ENCODE results near the gene ERCC4. TPM values are rescaled to one million over a fixed set of nuclear protein-coding genes. Genes with fewer than 3 reads are reported as not detected.

The ERCC4 gene
- total RNA-seq, 1 donor from 2014 or later, result 9.6 TPM

DNA sequence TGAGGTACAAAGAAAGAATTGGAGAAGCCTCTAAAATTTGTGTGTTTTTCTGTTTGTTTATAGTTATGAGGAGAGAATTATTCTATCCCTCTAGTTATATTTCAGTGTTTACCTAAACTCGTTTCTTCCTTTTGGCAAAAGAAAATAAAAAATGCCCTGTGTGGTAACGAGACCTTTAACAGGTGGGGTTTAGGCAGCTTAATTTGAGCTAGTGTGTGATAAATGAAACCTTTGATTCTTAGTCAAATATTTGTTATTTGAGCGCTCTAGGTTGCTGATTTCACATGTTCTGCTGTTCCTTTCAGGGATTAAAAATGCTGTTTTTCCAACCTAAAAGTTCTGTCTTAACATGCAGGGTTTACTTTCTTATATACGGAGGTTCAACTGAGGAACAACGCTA lies 17.5 kb downstream of the ERCC4 start:
- intact Hi-C loops (cut with DNase I), result no loop called here
- DNase-seq, result no peak
- H3K27ac ChIP-seq, result no peak overlapping the region
- TF ChIP-seq, protein P1, sequence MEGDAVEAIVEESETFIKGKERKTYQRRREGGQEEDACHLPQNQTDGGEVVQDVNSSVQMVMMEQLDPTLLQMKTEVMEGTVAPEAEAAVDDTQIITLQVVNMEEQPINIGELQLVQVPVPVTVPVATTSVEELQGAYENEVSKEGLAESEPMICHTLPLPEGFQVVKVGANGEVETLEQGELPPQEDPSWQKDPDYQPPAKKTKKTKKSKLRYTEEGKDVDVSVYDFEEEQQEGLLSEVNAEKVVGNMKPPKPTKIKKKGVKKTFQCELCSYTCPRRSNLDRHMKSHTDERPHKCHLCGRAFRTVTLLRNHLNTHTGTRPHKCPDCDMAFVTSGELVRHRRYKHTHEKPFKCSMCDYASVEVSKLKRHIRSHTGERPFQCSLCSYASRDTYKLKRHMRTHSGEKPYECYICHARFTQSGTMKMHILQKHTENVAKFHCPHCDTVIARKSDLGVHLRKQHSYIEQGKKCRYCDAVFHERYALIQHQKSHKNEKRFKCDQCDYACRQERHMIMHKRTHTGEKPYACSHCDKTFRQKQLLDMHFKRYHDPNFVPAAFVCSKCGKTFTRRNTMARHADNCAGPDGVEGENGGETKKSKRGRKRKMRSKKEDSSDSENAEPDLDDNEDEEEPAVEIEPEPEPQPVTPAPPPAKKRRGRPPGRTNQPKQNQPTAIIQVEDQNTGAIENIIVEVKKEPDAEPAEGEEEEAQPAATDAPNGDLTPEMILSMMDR (IDR thresholded peaks at IDR 0.05), result no peak
- H3K4me3 ChIP-seq, result no peak overlapping the region
- H3K4me1 ChIP-seq, result no peaks in the 10 kb centered on the region
- no peak for ATAC-seq
- H3K27me3 ChIP-seq, result no peaks in the 10 kb centered on the region
- H3K36me3 ChIP-seq, result peaks cover 24% of the 10 kb centered on the region
- no peaks in the 10 kb centered on the region for H3K9me3 ChIP-seq

DNA sequence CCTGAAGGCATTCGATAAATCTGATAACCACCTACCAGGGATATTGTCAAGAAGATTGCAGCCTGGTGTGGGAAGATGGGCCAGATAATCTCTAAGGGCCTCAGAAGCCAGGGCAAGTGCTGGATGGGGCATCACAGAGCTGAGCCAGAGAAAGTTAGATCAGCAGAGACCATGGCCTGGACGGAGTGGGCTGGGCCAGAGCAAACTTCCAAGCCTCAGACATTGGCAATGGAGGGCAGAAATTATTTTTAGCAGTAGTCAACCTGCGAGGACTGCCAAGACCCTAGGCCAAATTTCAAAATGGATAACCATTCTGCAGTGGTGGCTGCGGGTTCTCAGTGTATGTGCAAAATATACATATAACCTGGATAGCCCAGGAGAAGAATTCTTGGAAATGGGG lies 18.5 kb downstream of the ERCC4 start:
- Histone ChIP-seq H3K27ac (no peak overlapping the region), H3K4me3 (no peak overlapping the region), H3K4me1 (no peaks in the 10 kb centered on the region), H3K36me3 (peaks cover 24% of the 10 kb centered on the region), H3K27me3 (no peaks in the 10 kb centered on the region), H3K9me3 (no peaks in the 10 kb centered on the region)
- no peak for DNase-seq
- TF ChIP-seq, protein P1 (IDR thresholded peaks at IDR 0.05), result no peak
- no peak for ATAC-seq
- intact Hi-C loops (cut with DNase I), result no loop called here

DNA sequence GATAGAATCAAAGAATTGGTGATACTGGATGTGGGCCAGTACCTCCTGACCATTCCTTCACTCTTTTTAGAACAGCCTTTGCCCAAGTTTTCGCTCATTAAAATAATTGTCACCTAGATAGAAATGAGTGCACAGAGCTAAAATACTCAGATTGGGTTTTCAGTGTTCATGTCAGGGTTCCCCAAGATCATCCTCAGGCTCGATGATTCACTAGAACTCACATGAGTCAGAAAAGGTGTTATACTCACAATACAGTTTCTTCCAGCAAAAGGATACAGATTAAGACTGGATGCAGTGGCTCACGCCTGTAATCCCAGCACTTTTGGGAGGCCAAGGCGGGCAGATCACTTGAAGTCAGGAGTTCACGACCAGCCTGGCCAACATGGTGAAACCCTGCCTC lies 19.9 kb downstream of the ERCC4 start:
- TF ChIP-seq, protein P1 (IDR thresholded peaks at IDR 0.05), result no peak
- ATAC-seq (no peak), DNase-seq (no peak)
- Histone ChIP-seq H3K36me3 (peaks cover 20% of the 10 kb centered on the region), H3K9me3 (no peaks in the 10 kb centered on the region), H3K27ac (no peak overlapping the region), H3K4me1 (no peaks in the 10 kb centered on the region), H3K27me3 (no peaks in the 10 kb centered on the region), H3K4me3 (no peak overlapping the region)
- intact Hi-C loops (cut with DNase I), result no loop called here

DNA sequence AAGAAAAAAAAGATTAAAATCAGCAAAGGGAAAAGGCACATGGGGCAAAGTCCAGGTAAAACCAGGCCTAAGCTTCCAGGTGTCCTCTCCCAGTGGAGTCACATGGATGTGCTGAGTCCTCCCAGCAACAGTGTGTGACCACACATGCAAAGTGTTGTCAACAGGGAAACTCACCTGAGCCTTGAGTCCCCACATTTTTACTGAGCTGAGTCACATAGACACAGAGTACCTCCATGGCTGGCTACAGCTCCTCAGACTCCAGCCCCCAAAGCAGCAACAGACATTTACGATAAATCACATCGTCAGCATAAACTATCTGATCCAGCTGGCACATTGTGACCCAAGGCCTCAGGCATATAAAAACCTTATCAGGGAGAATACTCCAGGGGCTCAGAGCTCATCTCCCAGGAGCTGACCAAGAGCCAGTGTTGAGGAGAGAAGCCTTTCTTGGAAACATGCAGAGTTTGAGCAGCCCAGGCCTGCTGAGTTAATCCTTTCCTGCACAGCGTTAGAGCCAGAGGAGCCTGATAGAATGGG lies 20.5 kb downstream of the ERCC4 start:
- DNase-seq (no peak), ATAC-seq (no peak)
- Histone ChIP-seq H3K27me3 (no peaks in the 10 kb centered on the region), H3K9me3 (no peaks in the 10 kb centered on the region), H3K27ac (no peak overlapping the region), H3K4me3 (no peak overlapping the region), H3K36me3 (peaks cover 22% of the 10 kb centered on the region), H3K4me1 (no peaks in the 10 kb centered on the region)
- TF ChIP-seq, protein P1 (IDR thresholded peaks at IDR 0.05), result no peak
- intact Hi-C loops (cut with DNase I), result no loop called here

DNA sequence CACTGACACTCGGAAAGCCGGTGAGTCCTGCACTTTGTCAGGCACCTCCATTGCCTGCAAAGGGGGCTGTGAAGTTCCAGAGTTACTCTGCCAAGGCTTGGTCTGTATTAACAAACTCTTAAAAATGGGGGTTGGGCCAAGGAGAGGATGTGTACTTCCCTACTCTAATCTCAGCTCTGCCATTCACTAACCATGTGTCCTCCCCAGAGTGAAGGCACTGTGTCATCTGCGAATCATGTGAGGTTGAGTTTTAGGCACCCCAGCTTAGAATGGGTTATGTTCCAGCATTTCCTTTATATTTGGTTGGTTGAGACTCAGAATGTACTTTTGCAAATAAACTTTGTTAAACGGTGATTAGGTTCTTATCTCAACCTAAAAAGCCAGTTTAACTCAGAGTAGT lies 24.9 kb downstream of the ERCC4 start:
- H3K27me3 ChIP-seq, result no peaks in the 10 kb centered on the region

More for the DNA sequence above, 24.9 kb downstream of the ERCC4 start:
- peak; percentile 33 for ATAC-seq
- H3K4me3 ChIP-seq, result no peak overlapping the region
- TF ChIP-seq, protein P1 (IDR thresholded peaks at IDR 0.05), result no peak
- H3K9me3 ChIP-seq, result no peaks in the 10 kb centered on the region
- H3K4me1 ChIP-seq, result no peaks in the 10 kb centered on the region
- intact Hi-C loops (cut with DNase I), result no loop called here
- H3K36me3 ChIP-seq, result peaks cover 35% of the 10 kb centered on the region
- H3K27ac ChIP-seq, result no peak overlapping the region
- DNase-seq, result no peak
